Measurements from ENCODE around the gene RMND1.
"Not testable (repeated sequence)": the region's sequence is repeated elsewhere in the genome, so short reads cannot be mapped to it uniquely, and the experiment has no call there.

RMND1 gene

GRCh38 chr6:151381722-151382121 lies 70.2 kb downstream of the RMND1 start:
- DNase-seq, result no peak

- DNase-seq, result no peak
Measured at GRCh38 chr6:151380848-151381205, 71.1 kb downstream of the RMND1 start.

- DNase-seq, result peak in 1 of 2 donors; percentile 20
Measured at GRCh38 chr6:151379933-151380847, 71.7 kb downstream of the RMND1 start.

- DNase-seq, result no peak
Measured at GRCh38 chr6:151377095-151377494, 74.8 kb downstream of the RMND1 start.

- DNase-seq, result no peak
Measured at GRCh38 chr6:151376440-151376839, 75.5 kb downstream of the RMND1 start.

- DNase-seq, result no peak
Measured at GRCh38 chr6:151375833-151376232, 76.1 kb downstream of the RMND1 start.

GRCh38 chr6:151374036-151374683 lies 77.8 kb downstream of the RMND1 start:
- DNase-seq, result no peak

- DNase-seq, result no peak
Measured at GRCh38 chr6:151372164-151372563, 79.8 kb downstream of the RMND1 start.

- no peak for DNase-seq
Measured at GRCh38 chr6:151370509-151371078, 81.3 kb downstream of the RMND1 start.

GRCh38 chr6:151365233-151365632 lies 86.7 kb downstream of the RMND1 start:
- DNase-seq, result no peak

GRCh38 chr6:151359486-151359885 lies 92.4 kb downstream of the RMND1 start:
- no peak for DNase-seq

- no peak for DNase-seq
Measured at GRCh38 chr6:151358475-151358874, 93.5 kb downstream of the RMND1 start.

GRCh38 chr6:151357758-151358436 lies 94.0 kb downstream of the RMND1 start:
- DNase-seq, result no peak

GRCh38 chr6:151356983-151357382 lies 94.9 kb downstream of the RMND1 start:
- not testable (repeated sequence) for DNase-seq
